ENCODE data around the gene TTN.

The TTN gene

GRCh38 chr2:178484245-178485041, 322.8 kb downstream of the TTN start:
- DNase-seq (ENCODE audit: low read depth) = no peak

DNA sequence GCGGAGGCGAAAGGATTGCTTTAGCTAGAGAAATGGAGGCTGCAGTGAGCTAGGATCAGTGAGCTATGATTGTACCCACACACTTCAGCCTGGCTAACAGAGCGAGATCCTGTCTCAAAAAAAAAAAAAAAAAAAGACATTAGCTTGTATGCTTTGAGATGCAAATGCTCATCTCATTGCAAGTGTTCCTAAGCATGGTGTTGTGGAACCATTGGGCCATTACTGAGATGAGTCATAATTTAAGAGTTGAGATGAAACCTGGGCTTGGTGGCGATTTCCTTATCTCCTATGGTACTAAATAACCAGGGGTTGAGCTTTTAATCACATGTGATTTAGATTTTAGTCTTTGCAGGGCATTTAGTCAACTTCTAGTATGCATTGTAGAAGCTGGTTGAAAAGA, 324.8 kb downstream of the TTN start:
- no peak for DNase-seq (ENCODE audit: low read depth)

GRCh38 chr2:178480227-178481181, 326.7 kb downstream of the TTN start, which contains the start of gene PLEKHA3:
Gene PLEKHA3, plus strand, starts transcription at chr2:178480457. Its CDS starts 413 bp downstream, at chr2:178480870.
- peak; percentile 35 for DNase-seq (ENCODE audit: low read depth)

DNA sequence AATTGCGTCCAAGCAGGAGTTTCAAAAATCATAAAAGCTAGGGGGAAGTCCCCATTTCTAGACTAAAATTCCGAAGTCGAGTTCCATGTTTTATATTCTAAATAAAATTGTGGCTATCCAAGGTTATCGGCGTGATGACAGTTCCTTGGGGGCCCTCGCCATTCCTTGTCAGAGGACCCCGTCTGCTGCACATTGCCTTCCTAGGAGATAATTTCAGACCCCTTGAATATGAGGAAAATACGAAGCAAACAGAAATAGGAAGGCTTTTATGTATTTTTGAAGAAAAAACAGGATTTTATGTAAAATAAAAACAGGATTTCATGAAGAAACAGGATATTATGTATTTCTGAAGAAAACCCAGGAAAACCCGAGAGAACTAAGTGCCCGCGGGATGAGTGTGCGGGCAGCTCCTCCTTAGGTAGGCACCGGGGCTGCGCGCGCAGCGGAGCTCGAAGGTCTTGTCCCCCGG, 327.4 kb downstream of the TTN start:
- DNase-seq (ENCODE audit: low read depth) = no peak

- no peak for DNase-seq (ENCODE audit: low read depth)
Measured at GRCh38 chr2:178479275-178479616, 328.0 kb downstream of the TTN start.

DNA sequence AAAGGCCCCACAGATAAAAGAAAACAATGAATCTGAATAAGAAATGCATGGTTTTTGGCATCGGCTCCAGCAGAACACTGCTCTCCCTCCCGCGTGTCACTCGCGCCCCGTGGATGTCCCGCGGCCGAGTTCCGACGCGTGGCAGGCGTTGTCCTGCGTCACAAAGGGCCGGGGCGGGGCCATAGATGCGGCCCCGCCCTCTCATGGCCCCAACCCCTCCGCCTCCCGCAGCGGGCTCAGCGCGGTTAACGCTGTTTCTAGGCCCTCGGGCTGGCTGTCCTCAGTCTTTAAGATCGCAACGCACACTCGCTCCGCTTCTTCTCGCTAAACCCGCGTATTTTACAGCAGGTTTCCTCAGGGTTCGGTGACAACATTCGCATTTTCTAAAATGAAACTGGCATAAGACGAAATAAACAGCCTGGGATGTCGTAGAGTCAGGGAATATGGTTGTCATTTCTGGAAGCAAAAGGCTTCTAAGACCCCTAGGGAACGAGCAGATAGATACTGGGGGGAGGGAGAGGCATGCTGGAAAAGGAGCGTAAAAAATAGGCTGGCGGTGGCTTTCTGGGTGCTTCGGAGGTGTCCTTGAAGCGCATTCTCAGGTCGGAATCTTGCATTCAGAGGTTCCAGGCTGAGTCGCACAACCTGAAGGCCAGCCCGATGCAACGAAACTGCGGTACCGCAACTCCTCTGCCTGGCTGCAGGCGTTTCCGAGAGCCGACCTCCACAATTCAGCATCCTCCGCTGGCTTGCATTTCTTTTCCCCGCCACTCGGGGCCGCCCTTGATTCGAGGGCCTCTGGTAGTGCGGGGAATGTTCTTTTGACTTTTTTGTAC, 328.6 kb downstream of the TTN start, which contains the start of gene FKBP7:
Gene FKBP7 (minus strand): TSS at position 162 of the 836 bp plus-strand sequence. CDS start 101 bp downstream, at position 61.
- DNase-seq (ENCODE audit: low read depth) = peak; percentile 65

DNA sequence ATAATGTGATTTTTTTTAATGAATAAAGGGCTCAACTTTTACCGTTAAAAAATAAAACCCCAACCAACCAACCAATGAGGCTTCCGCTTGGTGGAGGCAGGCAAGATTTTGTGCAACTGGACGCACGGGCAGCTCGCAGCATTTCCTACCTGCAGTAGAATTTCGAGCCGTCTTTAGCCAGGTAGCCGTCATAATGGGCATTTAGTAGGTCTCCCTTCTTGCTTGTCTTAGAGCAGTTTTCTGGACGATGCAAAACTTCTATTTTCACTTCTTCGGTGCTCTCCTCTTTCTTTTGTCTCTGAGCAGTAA, 329.1 kb downstream of the TTN start:
- no peak for DNase-seq (ENCODE audit: low read depth)

- DNase-seq (ENCODE audit: low read depth) = no peak
Measured at GRCh38 chr2:178477443-178478129, 329.6 kb downstream of the TTN start.

DNA sequence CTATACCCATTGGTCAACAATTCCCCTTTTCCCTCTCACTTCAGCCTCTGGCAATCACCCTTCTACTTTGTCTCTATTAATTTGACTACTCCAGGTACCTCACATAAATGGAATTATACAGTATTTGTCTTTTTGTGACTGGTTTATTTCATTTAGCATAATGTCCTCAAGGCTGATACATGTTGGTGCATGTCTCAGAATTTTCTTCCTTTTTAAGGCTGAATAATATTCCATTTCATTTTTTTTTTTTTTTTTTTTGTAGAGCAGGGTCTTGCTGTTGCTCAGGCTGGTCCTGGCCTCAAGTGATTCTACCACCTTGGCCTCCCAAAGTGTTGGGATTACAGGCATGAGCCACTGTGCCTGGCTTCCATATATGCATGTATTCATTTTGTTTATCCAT, 330.7 kb downstream of the TTN start:
- no peak for DNase-seq (ENCODE audit: low read depth)

Measured in stimulated activated CD8-positive, alpha-beta memory T cell treated with anti-CD3 and anti-CD28 coated beads, Interleukin-15, amount 100 ng/mL, for 1 hour (primary cell).